Neuronal stem cell (in vitro differentiated cells): ENCODE data around the gene CACNG1.

Source experiments
- DNase-seq: peaks from one replicate; pipeline ENCODE4 v3.0.0-alpha.2; 2013; ENCODE audit warnings: low spot score
- H2AFZ ChIP-seq: one replicate; pipeline ENCODE4 v1.6.1; 2013; ENCODE audit warnings: mild to moderate bottlenecking, low read length, inconsistent platforms
- H2AK5ac ChIP-seq: 2 replicates; pipeline ENCODE4 v1.6.1; 2013; ENCODE audit warnings: low read depth, mild to moderate bottlenecking, inconsistent platforms, low read length, moderate library complexity, mixed read lengths
- H2BK120ac ChIP-seq: 2 replicates; pipeline ENCODE4 v1.6.1; 2013; ENCODE audit warnings: low read depth, mild to moderate bottlenecking, inconsistent platforms, low read length, moderate library complexity, mixed read lengths
- H2BK12ac ChIP-seq: one replicate; pipeline ENCODE4 v1.6.1; 2013; ENCODE audit warnings: low read length, inconsistent platforms
- H2BK15ac ChIP-seq: 2 replicates; pipeline ENCODE4 v1.6.1; 2013; ENCODE audit warnings: mild to moderate bottlenecking, low read length, inconsistent platforms, mixed read lengths
- H2BK5ac ChIP-seq: one replicate; pipeline ENCODE4 v1.6.1; 2013; ENCODE audit warnings: inconsistent platforms, mild to moderate bottlenecking, low read length, moderate library complexity
- H3K14ac ChIP-seq: one replicate; pipeline ENCODE4 v1.6.1; 2013; ENCODE audit warnings: low read length, inconsistent platforms
- H3K18ac ChIP-seq: 2 replicates; pipeline ENCODE4 v1.6.1; 2013; ENCODE audit warnings: low read length, inconsistent platforms
- H3K23ac ChIP-seq: 2 replicates; pipeline ENCODE4 v1.6.1; 2013; ENCODE audit warnings: low read depth, mild to moderate bottlenecking, mixed read lengths, low read length, inconsistent platforms; ENCODE audit not compliant: poor library complexity
- H3K27ac ChIP-seq: replicated peaks from 3 replicates; pipeline ENCODE4 v1.5.1; 2013; ENCODE audit warnings: low read length, inconsistent platforms
- H3K27me3 ChIP-seq, 3 experiments: 2 replicates each; pipeline ENCODE4 v1.6.1; 2013; ENCODE audit warnings: low read length in 3 of 3, mild to moderate bottlenecking in 2 of 3, inconsistent platforms in 1 of 3, low read depth in 1 of 3, mixed read lengths in 1 of 3, moderate library complexity in 1 of 3; ENCODE audit not compliant: control insufficient read depth in 3 of 3, insufficient read depth in 3 of 3
- H3K36me3 ChIP-seq, 2 donors: replicated peaks in 1 of 2; 2 replicates each; pipeline ENCODE4 v1.6.1; 2013; ENCODE audit warnings: low read length in 2 of 2; ENCODE audit not compliant: control insufficient read depth in 2 of 2, insufficient read depth in 2 of 2
- H3K4ac ChIP-seq: 2 replicates; pipeline ENCODE4 v1.6.1; 2013; ENCODE audit warnings: inconsistent platforms, mild to moderate bottlenecking, low read length, moderate library complexity
- H3K4me1 ChIP-seq, 2 donors: 1 replicate in 1 of 2; 2 replicates in 1 of 2; pipeline ENCODE4 v1.6.1; 2013; ENCODE audit warnings: low read length in 2 of 2, low read depth in 1 of 2; ENCODE audit not compliant: control insufficient read depth in 2 of 2, insufficient read depth in 1 of 2
- H3K4me2 ChIP-seq: one replicate; pipeline ENCODE4 v1.6.1; 2013; ENCODE audit warnings: mild to moderate bottlenecking, low read length, inconsistent platforms; ENCODE audit not compliant: insufficient read depth, poor library complexity, severe bottlenecking
- H3K4me3 ChIP-seq, 2 donors: 2 replicates each; pipeline ENCODE4 v1.5.1; 2013; ENCODE audit warnings: low read length in 2 of 2, mild to moderate bottlenecking in 2 of 2, inconsistent platforms in 1 of 2, moderate library complexity in 1 of 2
- H3K79me1 ChIP-seq: one replicate; pipeline ENCODE4 v1.6.1; 2013; ENCODE audit warnings: low read depth, mild to moderate bottlenecking, inconsistent platforms, low read length, moderate library complexity
- H3K9ac ChIP-seq: one replicate; pipeline ENCODE4 v1.6.1; 2013; ENCODE audit warnings: mild to moderate bottlenecking, low read depth, low read length, inconsistent platforms; ENCODE audit not compliant: poor library complexity
- H3K9me3 ChIP-seq, 2 donors: replicated peaks in 1 of 2; 2 replicates each; pipeline versions ENCODE3 to v1.6.1; 2013; ENCODE audit warnings: low read length in 2 of 2, mild to moderate bottlenecking in 2 of 2, inconsistent platforms in 1 of 2, low read depth in 1 of 2, mixed read lengths in 1 of 2, moderate library complexity in 1 of 2; ENCODE audit not compliant: control insufficient read depth in 2 of 2, insufficient read depth in 1 of 2
- H4K8ac ChIP-seq: one replicate; pipeline ENCODE4 v1.6.1; 2013; ENCODE audit warnings: low read depth, mild to moderate bottlenecking, inconsistent platforms, low read length, moderate library complexity
- H4K91ac ChIP-seq: one replicate; pipeline ENCODE4 v1.6.1; 2013; ENCODE audit warnings: low read length, low read depth, mild to moderate bottlenecking, inconsistent platforms; ENCODE audit not compliant: poor library complexity
- WGBS, 2 donors: extraction: QIAGEN DNeasy Blood & Tissue Kit; methylation state at CpG; one replicate each; pipeline ENCODE4 v1.1.7; 2013; ENCODE audit warnings: missing lambda C conversion rate in 2 of 2, mixed read lengths in 1 of 2; ENCODE audit not compliant: insufficient read length in 2 of 2, insufficient replicate concordance in 1 of 2; ENCODE audit errors: extremely low coverage in 2 of 2; 5-methylcytosine and 5-hydroxymethylcytosine counted together

The CACNG1 gene

DNA sequence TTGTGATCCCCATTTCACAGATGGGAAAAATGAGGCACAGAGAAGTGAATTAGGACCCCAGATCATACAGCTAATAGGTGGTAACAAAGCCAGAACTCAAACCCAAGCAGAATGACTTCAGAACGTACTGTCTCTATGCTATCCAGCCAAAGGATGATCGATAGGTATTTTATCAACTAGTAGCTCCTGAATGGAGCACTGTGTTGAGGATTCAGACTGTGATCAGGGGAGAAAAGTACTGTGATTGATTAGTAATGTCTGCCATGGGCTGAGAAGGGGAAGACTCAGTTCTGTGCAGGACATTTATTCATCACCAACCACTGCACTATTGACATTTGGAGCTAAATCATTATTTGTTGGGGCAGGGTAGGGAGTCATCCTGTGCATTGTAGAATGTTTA lies 41.1 kb upstream of the CACNG1 start:
- Histone ChIP-seq H3K36me3 (peaks cover 0 to 7% of the 10 kb centered on the region in 2 donors), H4K91ac (no peak overlapping the region), H2BK120ac (no peak overlapping the region), H3K79me1 (no peaks in the 10 kb centered on the region), H3K9me3 (peaks cover 6 to 14% of the 10 kb centered on the region in 2 donors), H2BK5ac (no peak overlapping the region), H3K4me2 (no peak overlapping the region), H3K27me3 (peaks cover 0 to 3% (median 0%) of the 10 kb centered on the region in 3 experiments), H4K8ac (no peak overlapping the region), H3K23ac (no peak overlapping the region), H3K4me3 (no peak overlapping the region), H2BK12ac (no peak overlapping the region), H3K18ac (no peak overlapping the region), H2BK15ac (no peak overlapping the region), H3K9ac (no peak overlapping the region), H3K27ac (no peak overlapping the region), H2AFZ (no peak overlapping the region), H3K14ac (no peak overlapping the region), H3K4me1 (peaks cover 0 to 1% of the 10 kb centered on the region in 2 donors), H2AK5ac (no peak overlapping the region), H3K4ac (no peak overlapping the region)
- no CpG with 5 or more reads among the region's 2 CpGs for WGBS, 2 donors
- no peak for DNase-seq

DNA sequence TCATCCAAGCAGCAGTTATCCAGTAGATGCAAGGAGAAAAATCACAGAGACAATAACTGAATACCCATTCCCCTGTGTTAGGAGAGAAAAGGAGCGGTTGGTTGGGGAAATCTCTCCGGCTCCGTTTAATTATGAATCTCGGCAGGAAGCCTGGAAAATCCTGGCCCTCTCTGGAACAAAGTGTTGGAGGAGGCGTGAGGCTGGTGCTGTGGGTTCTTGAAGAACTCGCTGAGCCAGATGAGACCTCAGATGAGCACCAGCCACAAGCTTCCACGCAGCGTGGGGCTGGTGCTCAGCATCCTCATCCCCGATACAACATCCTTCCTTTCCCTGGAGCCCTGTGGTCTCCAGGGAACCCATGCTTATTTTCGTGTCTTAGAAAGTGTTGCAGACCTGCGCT lies 40.2 kb upstream of the CACNG1 start:
- Histone ChIP-seq H2BK120ac (no peak overlapping the region), H3K27ac (no peak overlapping the region), H2BK15ac (no peak overlapping the region), H3K18ac (no peak overlapping the region), H2AK5ac (no peak overlapping the region), H2AFZ (no peak overlapping the region), H3K27me3 (peaks cover 0 to 3% (median 0%) of the 10 kb centered on the region in 3 experiments), H3K36me3 (peaks cover 0 to 11% of the 10 kb centered on the region in 2 donors), H2BK12ac (no peak overlapping the region), H2BK5ac (no peak overlapping the region), H3K9me3 (peaks cover 6 to 14% of the 10 kb centered on the region in 2 donors), H3K79me1 (no peaks in the 10 kb centered on the region), H3K4me1 (peaks cover 0 to 1% of the 10 kb centered on the region in 2 donors), H3K4ac (no peak overlapping the region), H3K23ac (no peak overlapping the region), H4K8ac (no peak overlapping the region), H3K4me3 (no peak overlapping the region), H3K14ac (no peak overlapping the region), H3K4me2 (no peak overlapping the region), H4K91ac (no peak overlapping the region), H3K9ac (no peak overlapping the region)
- WGBS, 2 donors, result no CpG with 5 or more reads among the region's 11 CpGs
- no peak for DNase-seq

DNA sequence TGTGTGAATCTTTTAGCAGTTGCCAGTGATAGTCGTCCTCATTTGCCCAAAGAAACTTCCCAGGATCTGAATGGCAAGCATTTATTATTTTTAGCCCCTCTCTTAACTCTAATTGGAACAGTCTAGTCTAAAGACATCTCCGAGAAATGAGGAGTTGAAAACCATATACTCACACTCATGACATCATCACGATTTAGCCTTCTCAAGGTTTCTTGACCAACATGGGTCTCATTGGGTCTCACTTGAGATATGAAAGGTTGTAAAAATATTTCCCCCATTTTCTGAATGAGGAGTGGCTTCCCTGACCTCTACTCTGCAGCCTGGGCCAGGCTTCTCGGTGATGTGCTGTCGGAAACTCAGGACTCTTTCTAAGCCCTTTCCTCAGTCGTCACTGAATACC lies 37.1 kb upstream of the CACNG1 start:
- no peak overlapping the region for H2BK120ac ChIP-seq
- H3K4ac ChIP-seq, result no peak overlapping the region
- no peak overlapping the region for H3K14ac ChIP-seq
- no peak overlapping the region for H3K4me2 ChIP-seq
- no peak overlapping the region for H2BK12ac ChIP-seq
- H2AFZ ChIP-seq, result no peak overlapping the region
- no peak overlapping the region for H2AK5ac ChIP-seq
- H3K4me1 ChIP-seq, result peaks cover 0 to 1% of the 10 kb centered on the region in 2 donors
- no peak overlapping the region for H4K91ac ChIP-seq
- H3K23ac ChIP-seq, result no peak overlapping the region
- no peak overlapping the region for H3K4me3 ChIP-seq
- peaks cover 2 to 3% of the 10 kb centered on the region in 2 donors for H3K9me3 ChIP-seq
- no CpG with 5 or more reads among the region's 6 CpGs for WGBS, 2 donors
- peaks cover 0 to 7% of the 10 kb centered on the region in 2 donors for H3K36me3 ChIP-seq
- H3K9ac ChIP-seq, result no peak overlapping the region
- peaks cover 0 to 3% (median 0%) of the 10 kb centered on the region in 3 experiments for H3K27me3 ChIP-seq
- no peak overlapping the region for H3K27ac ChIP-seq
- no peaks in the 10 kb centered on the region for H3K79me1 ChIP-seq
- H3K18ac ChIP-seq, result no peak overlapping the region
- H2BK5ac ChIP-seq, result no peak overlapping the region
- no peak overlapping the region for H2BK15ac ChIP-seq
- no peak for DNase-seq
- H4K8ac ChIP-seq, result no peak overlapping the region

DNA sequence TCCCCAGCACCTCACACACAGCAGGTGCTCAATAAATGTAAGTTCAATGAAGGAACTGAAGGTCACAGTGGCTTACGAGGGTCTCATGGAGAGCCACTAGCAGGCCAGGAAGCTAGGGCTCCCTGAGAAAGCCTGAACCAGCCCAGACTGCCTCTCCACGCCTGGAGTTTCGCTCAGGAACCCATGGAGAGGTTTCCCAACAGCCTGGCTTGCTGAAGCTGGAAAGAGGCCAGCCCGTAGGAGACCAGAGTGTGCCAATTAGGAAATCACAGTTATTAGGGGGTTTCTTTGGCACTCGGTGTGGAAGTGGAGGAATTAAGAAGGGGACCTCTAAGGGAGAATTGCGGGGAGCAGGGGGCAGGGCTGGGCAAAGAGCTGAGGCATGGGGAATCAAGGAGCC lies 36.3 kb upstream of the CACNG1 start:
- Histone ChIP-seq H3K36me3 (peaks cover 0 to 7% of the 10 kb centered on the region in 2 donors), H3K9me3 (peaks cover 2 to 3% of the 10 kb centered on the region in 2 donors), H2AK5ac (no peak overlapping the region), H2BK12ac (no peak overlapping the region), H3K4me3 (no peak overlapping the region), H3K4ac (no peak overlapping the region), H3K27me3 (peaks cover 0 to 3% (median 0%) of the 10 kb centered on the region in 3 experiments), H2AFZ (no peak overlapping the region), H3K9ac (no peak overlapping the region), H4K91ac (no peak overlapping the region), H2BK120ac (no peak overlapping the region), H2BK5ac (no peak overlapping the region), H3K27ac (no peak overlapping the region), H4K8ac (no peak overlapping the region), H2BK15ac (no peak overlapping the region), H3K23ac (no peak overlapping the region), H3K18ac (no peak overlapping the region), H3K79me1 (no peaks in the 10 kb centered on the region), H3K14ac (no peak overlapping the region), H3K4me1 (peaks cover 0 to 1% of the 10 kb centered on the region in 2 donors), H3K4me2 (no peak overlapping the region)
- no CpG with 5 or more reads among the region's 6 CpGs for WGBS, 2 donors
- no peak for DNase-seq
